ENCODE results near the gene AQP3.
"Not testable (repeated sequence)": the region's sequence is repeated elsewhere in the genome, so short reads cannot be mapped to it uniquely, and the experiment has no call there.

Gene AQP3

GRCh38 chr9:33465596-33466564, 18.5 kb upstream of the AQP3 start:
- no peak overlapping the region for H3K27ac ChIP-seq (ENCODE audit: low read depth, low read length)
- no peak overlapping the region for H3K9ac ChIP-seq (ENCODE audit: low read length in 5 of 5)
- no peaks in the 10 kb centered on the region for H3K9me3 ChIP-seq (ENCODE audit: control insufficient read depth in 5 of 5, low read length in 5 of 5)
- no peak overlapping the region for H3K4me3 ChIP-seq (ENCODE audit: low read depth in 1 of 5, low read length in 5 of 5)
- peaks cover 0 to 94% (median 92%) of the 10 kb centered on the region in 5 donors for H3K36me3 ChIP-seq (ENCODE audit: control insufficient read depth in 5 of 5, insufficient read depth in 5 of 5, low read length in 5 of 5)
- no peaks in the 10 kb centered on the region for H3K27me3 ChIP-seq (ENCODE audit: control insufficient read depth in 5 of 5, insufficient read depth in 4 of 5, low read length in 5 of 5)
- peaks cover 0 to 10% (median 7%) of the 10 kb centered on the region in 5 donors for H3K4me1 ChIP-seq (ENCODE audit: control insufficient read depth in 5 of 5, insufficient read depth in 5 of 5, low read length in 5 of 5)

GRCh38 chr9:33465096-33465495, 17.7 kb upstream of the AQP3 start:
- Histone ChIP-seq H3K4me1 (ENCODE audit: control insufficient read depth in 5 of 5, insufficient read depth in 5 of 5, low read length in 5 of 5) (peaks cover 0 to 10% (median 7%) of the 10 kb centered on the region in 5 donors), H3K4me3 (ENCODE audit: low read depth in 1 of 5, low read length in 5 of 5) (no peak overlapping the region), H3K36me3 (ENCODE audit: control insufficient read depth in 5 of 5, insufficient read depth in 5 of 5, low read length in 5 of 5) (peaks cover 0 to 96% (median 94%) of the 10 kb centered on the region in 5 donors), H3K27ac (ENCODE audit: low read depth, low read length) (no peak overlapping the region), H3K27me3 (ENCODE audit: control insufficient read depth in 5 of 5, insufficient read depth in 4 of 5, low read length in 5 of 5) (no peaks in the 10 kb centered on the region), H3K9me3 (ENCODE audit: control insufficient read depth in 5 of 5, low read length in 5 of 5) (no peaks in the 10 kb centered on the region), H3K9ac (ENCODE audit: low read length in 5 of 5) (no peak overlapping the region)

DNA sequence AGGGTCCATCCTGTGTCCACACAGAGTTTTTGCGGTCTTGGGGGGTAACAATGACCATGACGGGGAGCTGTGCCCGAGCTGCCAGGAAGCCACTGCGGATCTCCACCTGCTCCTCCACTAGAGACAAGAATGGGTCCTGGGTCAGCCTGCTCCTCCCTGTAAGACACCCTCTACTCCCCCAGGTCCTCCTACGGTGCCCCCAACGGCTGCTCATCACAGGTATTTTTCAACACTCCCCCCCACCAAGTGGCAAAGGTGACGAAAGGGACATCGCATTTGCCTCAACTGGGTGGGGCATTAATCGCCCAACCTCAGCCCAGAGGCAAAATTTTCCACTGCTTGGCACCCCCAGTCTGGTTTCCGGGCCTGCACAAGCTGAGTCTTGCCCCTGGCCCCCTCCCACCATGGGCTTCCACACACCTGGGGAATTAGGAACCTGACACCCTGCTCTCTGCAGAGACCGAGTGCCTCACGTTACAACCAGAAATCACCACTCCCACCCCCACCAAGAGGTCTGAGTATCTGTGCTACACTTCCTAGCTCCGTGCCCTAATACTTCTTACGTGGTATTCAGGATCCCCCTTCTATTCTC, 16.7 kb upstream of the AQP3 start:
- Histone ChIP-seq H3K9me3 (ENCODE audit: control insufficient read depth in 5 of 5, low read length in 5 of 5) (no peaks in the 10 kb centered on the region), H3K4me3 (ENCODE audit: low read depth in 1 of 5, low read length in 5 of 5) (no peak overlapping the region), H3K27ac (ENCODE audit: low read depth, low read length) (no peak overlapping the region), H3K4me1 (ENCODE audit: control insufficient read depth in 5 of 5, insufficient read depth in 5 of 5, low read length in 5 of 5) (peaks cover 0 to 10% (median 7%) of the 10 kb centered on the region in 5 donors), H3K36me3 (ENCODE audit: control insufficient read depth in 5 of 5, insufficient read depth in 5 of 5, low read length in 5 of 5) (peaks cover 0 to 88% (median 85%) of the 10 kb centered on the region in 5 donors), H3K27me3 (ENCODE audit: control insufficient read depth in 5 of 5, insufficient read depth in 4 of 5, low read length in 5 of 5) (no peaks in the 10 kb centered on the region), H3K9ac (ENCODE audit: low read length in 5 of 5) (no peak overlapping the region)

DNA sequence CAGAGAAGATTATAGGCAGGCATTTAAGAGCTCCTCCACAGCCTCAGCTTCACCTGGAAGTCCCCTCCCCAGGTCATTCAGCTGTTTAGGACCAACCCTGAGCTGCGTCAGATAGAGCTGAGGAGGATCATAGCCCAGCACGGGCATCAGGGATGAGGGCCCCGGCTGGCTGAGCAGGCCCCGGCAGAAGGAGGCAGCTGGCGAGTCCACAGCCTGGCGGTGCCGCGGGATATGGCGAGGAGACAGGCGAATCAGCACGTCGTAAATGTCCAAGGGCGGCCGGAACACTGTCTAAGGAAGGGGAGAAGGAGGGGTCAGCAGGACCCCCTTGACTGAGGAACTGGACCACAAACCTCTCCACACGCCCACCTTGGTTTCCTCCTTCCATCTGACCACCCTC, 15.8 kb upstream of the AQP3 start:
- H3K36me3 ChIP-seq (ENCODE audit: control insufficient read depth in 5 of 5, insufficient read depth in 5 of 5, low read length in 5 of 5): peaks cover 0 to 78% (median 75%) of the 10 kb centered on the region in 5 donors

GRCh38 chr9:33461492-33461891, 14.1 kb upstream of the AQP3 start:
- Histone ChIP-seq H3K9ac (ENCODE audit: low read length in 5 of 5) (no peak overlapping the region), H3K4me3 (ENCODE audit: low read depth in 1 of 5, low read length in 5 of 5) (no peak overlapping the region), H3K9me3 (ENCODE audit: control insufficient read depth in 5 of 5, low read length in 5 of 5) (no peaks in the 10 kb centered on the region), H3K27ac (ENCODE audit: low read depth, low read length) (no peak overlapping the region), H3K4me1 (ENCODE audit: control insufficient read depth in 5 of 5, insufficient read depth in 5 of 5, low read length in 5 of 5) (peaks cover 0 to 10% (median 7%) of the 10 kb centered on the region in 5 donors), H3K36me3 (ENCODE audit: control insufficient read depth in 5 of 5, insufficient read depth in 5 of 5, low read length in 5 of 5) (peaks cover 0 to 62% (median 58%) of the 10 kb centered on the region in 5 donors), H3K27me3 (ENCODE audit: control insufficient read depth in 5 of 5, insufficient read depth in 4 of 5, low read length in 5 of 5) (no peaks in the 10 kb centered on the region)

More for the DNA sequence above, 15.8 kb upstream of the AQP3 start:
- Histone ChIP-seq H3K27me3 (ENCODE audit: control insufficient read depth in 5 of 5, insufficient read depth in 4 of 5, low read length in 5 of 5) (no peaks in the 10 kb centered on the region), H3K27ac (ENCODE audit: low read depth, low read length) (no peak overlapping the region), H3K4me1 (ENCODE audit: control insufficient read depth in 5 of 5, insufficient read depth in 5 of 5, low read length in 5 of 5) (peaks cover 0 to 10% (median 7%) of the 10 kb centered on the region in 5 donors), H3K4me3 (ENCODE audit: low read depth in 1 of 5, low read length in 5 of 5) (no peak overlapping the region), H3K9ac (ENCODE audit: low read length in 5 of 5) (no peak overlapping the region), H3K9me3 (ENCODE audit: control insufficient read depth in 5 of 5, low read length in 5 of 5) (no peaks in the 10 kb centered on the region)

DNA sequence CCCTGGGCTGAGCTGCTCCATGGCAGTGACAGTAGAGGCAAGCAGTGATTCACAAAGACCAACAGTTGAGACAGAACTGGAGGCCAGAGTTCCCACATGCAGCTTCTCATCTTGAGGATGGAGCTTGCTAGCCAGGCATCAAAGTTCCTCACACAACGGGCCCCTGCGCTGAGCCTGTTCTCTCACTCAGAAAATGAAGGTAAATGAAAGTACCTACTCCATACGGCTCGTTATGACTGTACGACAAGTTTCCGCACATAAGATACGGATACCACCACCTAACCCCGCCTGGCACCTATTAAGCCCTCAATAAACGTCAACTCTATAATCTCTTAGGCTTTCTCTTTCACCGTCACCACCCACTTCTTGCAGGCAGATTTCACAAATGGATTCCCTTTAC, 13.5 kb upstream of the AQP3 start:
- Histone ChIP-seq H3K27me3 (ENCODE audit: control insufficient read depth in 5 of 5, insufficient read depth in 4 of 5, low read length in 5 of 5) (no peaks in the 10 kb centered on the region), H3K9me3 (ENCODE audit: control insufficient read depth in 5 of 5, low read length in 5 of 5) (no peaks in the 10 kb centered on the region), H3K4me1 (ENCODE audit: control insufficient read depth in 5 of 5, insufficient read depth in 5 of 5, low read length in 5 of 5) (peaks cover 0 to 10% (median 7%) of the 10 kb centered on the region in 5 donors), H3K36me3 (ENCODE audit: control insufficient read depth in 5 of 5, insufficient read depth in 5 of 5, low read length in 5 of 5) (peaks cover 0 to 55% (median 52%) of the 10 kb centered on the region in 5 donors), H3K9ac (ENCODE audit: low read length in 5 of 5) (no peak overlapping the region), H3K27ac (ENCODE audit: low read depth, low read length) (no peak overlapping the region), H3K4me3 (ENCODE audit: low read depth in 1 of 5, low read length in 5 of 5) (no peak overlapping the region)

GRCh38 chr9:33459115-33459514, 11.7 kb upstream of the AQP3 start:
- H3K4me3 ChIP-seq (ENCODE audit: low read depth in 1 of 5, low read length in 5 of 5): no peak overlapping the region
- no peak overlapping the region for H3K9ac ChIP-seq (ENCODE audit: low read length in 5 of 5)
- H3K9me3 ChIP-seq (ENCODE audit: control insufficient read depth in 5 of 5, low read length in 5 of 5): no peaks in the 10 kb centered on the region
- H3K4me1 ChIP-seq (ENCODE audit: control insufficient read depth in 5 of 5, insufficient read depth in 5 of 5, low read length in 5 of 5): peaks cover 0 to 10% (median 7%) of the 10 kb centered on the region in 5 donors
- peaks cover 0 to 38% (median 35%) of the 10 kb centered on the region in 5 donors for H3K36me3 ChIP-seq (ENCODE audit: control insufficient read depth in 5 of 5, insufficient read depth in 5 of 5, low read length in 5 of 5)
- no peak overlapping the region for H3K27ac ChIP-seq (ENCODE audit: low read depth, low read length)
- H3K27me3 ChIP-seq (ENCODE audit: control insufficient read depth in 5 of 5, insufficient read depth in 4 of 5, low read length in 5 of 5): no peaks in the 10 kb centered on the region

GRCh38 chr9:33458444-33458843, 11.1 kb upstream of the AQP3 start:
- no peak overlapping the region for H3K27ac ChIP-seq (ENCODE audit: low read depth, low read length)
- H3K4me1 ChIP-seq (ENCODE audit: control insufficient read depth in 5 of 5, insufficient read depth in 5 of 5, low read length in 5 of 5): peaks cover 0 to 10% (median 7%) of the 10 kb centered on the region in 5 donors
- no peak overlapping the region for H3K4me3 ChIP-seq (ENCODE audit: low read depth in 1 of 5, low read length in 5 of 5)
- H3K27me3 ChIP-seq (ENCODE audit: control insufficient read depth in 5 of 5, insufficient read depth in 4 of 5, low read length in 5 of 5): no peaks in the 10 kb centered on the region
- no peak overlapping the region for H3K9ac ChIP-seq (ENCODE audit: low read length in 5 of 5)
- no peaks in the 10 kb centered on the region for H3K9me3 ChIP-seq (ENCODE audit: control insufficient read depth in 5 of 5, low read length in 5 of 5)
- H3K36me3 ChIP-seq (ENCODE audit: control insufficient read depth in 5 of 5, insufficient read depth in 5 of 5, low read length in 5 of 5): peaks cover 0 to 31% (median 28%) of the 10 kb centered on the region in 5 donors

DNA sequence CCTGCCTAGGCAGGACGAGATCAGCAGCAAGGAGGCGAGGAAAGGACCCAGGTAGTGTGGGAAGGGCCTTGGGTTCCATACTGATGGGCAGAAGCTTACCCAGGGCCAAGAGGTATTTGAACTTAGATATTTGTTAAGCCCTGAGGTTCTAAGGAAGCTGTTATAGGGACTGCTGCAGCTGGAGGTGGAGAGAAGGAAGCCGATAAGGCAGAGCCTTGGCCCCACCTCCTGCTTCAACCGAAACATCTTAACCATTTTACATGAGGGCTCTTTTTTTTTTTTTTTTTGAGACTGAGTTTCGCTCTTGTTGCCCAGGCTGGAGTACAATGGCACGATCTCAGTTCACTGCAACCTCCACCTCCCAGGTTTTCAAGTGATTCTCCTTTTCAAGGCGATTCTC, 8.6 kb upstream of the AQP3 start:
- no peak overlapping the region for H3K27ac ChIP-seq (ENCODE audit: low read depth, low read length)

GRCh38 chr9:33455456-33455855, 8.1 kb upstream of the AQP3 start:
- not testable (repeated sequence) for H3K4me1 ChIP-seq (ENCODE audit: control insufficient read depth in 5 of 5, insufficient read depth in 5 of 5, low read length in 5 of 5); H3K36me3 ChIP-seq (ENCODE audit: control insufficient read depth in 5 of 5, insufficient read depth in 5 of 5, low read length in 5 of 5); H3K27ac ChIP-seq (ENCODE audit: low read depth, low read length)

More for the DNA sequence above, 8.6 kb upstream of the AQP3 start:
- Histone ChIP-seq H3K36me3 (ENCODE audit: control insufficient read depth in 5 of 5, insufficient read depth in 5 of 5, low read length in 5 of 5) (peaks cover 0 to 9% (median 3%) of the 10 kb centered on the region in 5 donors), H3K4me1 (ENCODE audit: control insufficient read depth in 5 of 5, insufficient read depth in 5 of 5, low read length in 5 of 5) (peaks cover 0 to 3% (median 0%) of the 10 kb centered on the region in 5 donors), H3K27me3 (ENCODE audit: control insufficient read depth in 5 of 5, insufficient read depth in 4 of 5, low read length in 5 of 5) (no peaks in the 10 kb centered on the region), H3K4me3 (ENCODE audit: low read depth in 1 of 5, low read length in 5 of 5) (no peak overlapping the region), H3K9ac (ENCODE audit: low read length in 5 of 5) (no peak overlapping the region), H3K9me3 (ENCODE audit: control insufficient read depth in 5 of 5, low read length in 5 of 5) (no peaks in the 10 kb centered on the region)

More at GRCh38 chr9:33455456-33455855, 8.1 kb upstream of the AQP3 start:
- H3K4me3 ChIP-seq (ENCODE audit: low read depth in 1 of 5, low read length in 5 of 5); H3K9me3 ChIP-seq (ENCODE audit: control insufficient read depth in 5 of 5, low read length in 5 of 5); H3K27me3 ChIP-seq (ENCODE audit: control insufficient read depth in 5 of 5, insufficient read depth in 4 of 5, low read length in 5 of 5); H3K9ac ChIP-seq (ENCODE audit: low read length in 5 of 5): not testable (repeated sequence)
